HepG2 (cell line): ENCODE measurements around the gene NCF4. TPM values are rescaled to one million over a fixed set of nuclear protein-coding genes. Genes with fewer than 3 reads are reported as not detected.

Source experiments
- ATAC-seq: fragments of 200-7000 bp; cut with Tn5 transposase; 3 replicates; pipeline ENCODE4 v1.9.1; 2020; ENCODE audit warnings: mild to moderate bottlenecking, moderate library complexity
- BruUV-seq: library from RNA; stranded (reverse); fragments of 400-500 nt; replicated peaks from 2 replicates; lab custom pipeline; 2021; lab: Mats Ljungman, UMichigan
- CTCF ChIA-PET: fragments of 300-600 bp; formaldehyde crosslinking; extraction: SDS; loops from one replicate; lab custom pipeline; 2021; ENCODE audit warnings: low total read pairs, inconsistent platforms, low intra/inter-chr PET ratio; lab: Yijun Ruan, JAX
- POLR2A ChIA-PET: fragments of 350-600 bp; sonication (Branson Sonifier 250); formaldehyde crosslinking; loops from one replicate; lab custom pipeline; 2020; ENCODE audit warnings: antibody characterized with exemption, inconsistent platforms; lab: Yijun Ruan, JAX
- DNase-seq: peaks from one replicate; pipeline ENCODE4 v3.0.0-alpha.2; 2015; ENCODE audit warnings: low spot score
- FAIRE-seq: peaks from 3 replicates; lab custom pipeline; 2011; peaks lifted over from hg19 to GRCh38; lab: Jason Lieb, UNC
- H2AFZ ChIP-seq: one replicate; pipeline ENCODE4 v1.6.1; 2011; ENCODE audit warnings: low read length, inconsistent platforms
- H3K27ac ChIP-seq: fragments of 300-600 bp; 3 replicates; pipeline ENCODE4 v1.8.0; 2011; ENCODE audit warnings: mixed run types, mild to moderate bottlenecking, mixed read lengths, low read length, inconsistent platforms; ENCODE audit not compliant: insufficient read depth; ENCODE audit errors: extremely low read length
- H3K27me3 ChIP-seq, 2 experiments: fragments of 200-600 bp in 1 of 2; 2 replicates in 1 of 2; 3 replicates in 1 of 2; pipeline versions ENCODE4 v1.6.0 to v1.8.0; 2011; ENCODE audit warnings: low read length in 2 of 2, mild to moderate bottlenecking in 2 of 2, moderate library complexity in 2 of 2, inconsistent platforms in 1 of 2; ENCODE audit not compliant: insufficient read depth in 2 of 2, control insufficient read depth in 1 of 2
- H3K36me3 ChIP-seq, 2 experiments: fragments of 200-600 bp in 1 of 2; replicated peaks in 1 of 2; 2 replicates in 1 of 2; 3 replicates in 1 of 2; pipeline versions ENCODE4 v1.5.1 to v1.8.0; 2011; ENCODE audit warnings: low read length in 2 of 2, inconsistent platforms in 1 of 2; ENCODE audit not compliant: insufficient read depth in 2 of 2, control insufficient read depth in 1 of 2
- H3K4me1 ChIP-seq: 2 replicates; pipeline ENCODE4 v1.5.1; 2012; ENCODE audit warnings: low read length, inconsistent platforms; ENCODE audit not compliant: insufficient read depth
- H3K4me2 ChIP-seq: 2 replicates; pipeline ENCODE4 v1.6.0; 2011; ENCODE audit warnings: low read depth, low read length, inconsistent platforms
- H3K4me3 ChIP-seq, 3 experiments: fragments of 200-600 bp in 1 of 3; sonication (generic), shearing (Covaris generic) in 1 of 3; replicated peaks in 1 of 3; 2 replicates each; pipeline ENCODE4 v1.5.1; 2011 to 2016; ENCODE audit warnings: low read length in 3 of 3, inconsistent platforms in 2 of 3, low read depth in 2 of 3, mild to moderate bottlenecking in 2 of 3, control low read depth in 1 of 3, mixed read lengths in 1 of 3; ENCODE audit not compliant: insufficient read depth in 1 of 3
- H3K79me2 ChIP-seq: one replicate; pipeline ENCODE4 v1.6.1; 2011; ENCODE audit warnings: low read length, inconsistent platforms; ENCODE audit not compliant: insufficient read depth
- H3K9ac ChIP-seq: 2 replicates; pipeline ENCODE4 v1.6.0; 2011; ENCODE audit warnings: mild to moderate bottlenecking, low read depth, low read length, inconsistent platforms; ENCODE audit not compliant: insufficient read depth
- H3K9me3 ChIP-seq: 2 replicates; pipeline ENCODE4 v1.5.1; 2012; ENCODE audit warnings: mild to moderate bottlenecking, low read length
- H4K20me1 ChIP-seq: 2 replicates; pipeline ENCODE4 v1.6.0; 2011; ENCODE audit warnings: inconsistent platforms, mild to moderate bottlenecking, low read length, moderate library complexity; ENCODE audit not compliant: insufficient read depth
- BHLHE40 ChIP-seq: IDR thresholded peaks from 2 replicates; pipeline ENCODE4 v1.6.1; 2011; ENCODE audit warnings: low read length, improper control_type of control experiment
- EZH2 ChIP-seq: conservative IDR thresholded peaks from 2 replicates; pipeline ENCODE4 v1.6.1; 2012; ENCODE audit warnings: mild to moderate bottlenecking, low read depth, low read length, moderate library complexity
- ZNF12 ChIP-seq: sonication (generic); formaldehyde crosslinking; IDR thresholded peaks from 2 replicates; pipeline ENCODE4 v1.5.0; 2020; ENCODE audit warnings: missing genetic modification reagents
- WGBS: methylation state at CpG from one replicate; pipeline ENCODE4 v1.1.6; 2017; ENCODE audit warnings: low lambda C conversion rate; 5-methylcytosine and 5-hydroxymethylcytosine counted together
- in situ Hi-C: cut with HindIII; loops from 2 replicates; pipeline ENCODE4 v1.10.0; 2017; ENCODE audit warnings: low pct_unique_long_range_greater_than_20kb; ENCODE audit not compliant: extremely low pct_ligation_motif_present
- intact Hi-C: fragments of 100-400 bp; cut with micrococcal nuclease; formaldehyde crosslinking; loops from one replicate; pipeline ENCODE4 v1.10.0; 2022; ENCODE audit not compliant: unreplicated experiment
- polyA plus RNA-seq, 8 experiments: library from polyadenylated mRNA; depleted of rRNA in 3 of 8; stranded (reverse) in 7 of 8; unstranded in 1 of 8; fragments of >200 nt; fragmentation: Illumina TruSeq in 4 of 8; extraction: Trizol in 4 of 8; gene quantifications; 2 replicates each; pipeline versions ENCODE4 v1.2.1 to v1.2.3, GENCODE V29; 2011 to 2016; ENCODE audit warnings: low read depth in 4 of 8, missing spikeins in 1 of 8, mixed read lengths in 1 of 8; ENCODE audit not compliant: insufficient read depth in 1 of 8
- total RNA-seq, 5 experiments: library from RNA; depleted of rRNA; stranded (reverse); fragments of >200 nt; fragmentation: Illumina TruSeq; extraction: Trizol; gene quantifications; 2 replicates each; pipeline ENCODE4 v1.2.3, GENCODE V29; 2016; ENCODE audit warnings: low read depth in 1 of 5
- TF ChIP-seq, protein P1 (sequence below): IDR thresholded peaks from 2 replicates; pipeline ENCODE4 v1.6.1; 2016; ENCODE audit warnings: missing biosample characterization, missing genetic modification reagents, low read depth

NCF4 gene
- total and polyA plus RNA-seq, 2 of the 13 experiments (the other 11 are each of a cell fraction or from before 2014, with no cell fraction given), result not detected

- intact Hi-C loops (no loop called here), in situ Hi-C loops (no loop called here)
- Histone ChIP-seq H3K4me1 (peaks cover 11% of the 10 kb centered on the region), H3K36me3 (no peaks in the 10 kb centered on the region), H3K9me3 (no peaks in the 10 kb centered on the region), H3K9ac (no peak overlapping the region), H3K4me3 (no peak overlapping the region), H3K27ac (no peak overlapping the region), H4K20me1 (no peaks in the 10 kb centered on the region), H3K79me2 (no peaks in the 10 kb centered on the region), H2AFZ (no peak overlapping the region), H3K27me3 (peaks cover 1 to 3% of the 10 kb centered on the region in 2 experiments; a peak in 2 of 5 replicates), H3K4me2 (no peak overlapping the region)
- TF ChIP-seq EZH2, result no peak
- no peak for TF ChIP-seq BHLHE40
- POLR2A ChIA-PET, result no interaction called here
- FAIRE-seq, result no peak
- ATAC-seq, result no peak
- DNase-seq, result no peak
- CTCF ChIA-PET, result no interaction called here
- WGBS, result 16% methylated on average over 3 of the region's 3 CpGs
- no TSS peak for BruUV-seq
These were observed 29.1 kb upstream of the NCF4 start for GRCh38 chr22:36831717-36832116.

GRCh38 chr22:36833073-36833472, 27.7 kb upstream of the NCF4 start:
- ATAC-seq, result no peak
- in situ Hi-C loops, result no loop called here

More at GRCh38 chr22:36833073-36833472, 27.7 kb upstream of the NCF4 start:
- ChIA-PET POLR2A (no interaction called here), CTCF (no interaction called here)
- Histone ChIP-seq H2AFZ (no peak overlapping the region), H3K27ac (no peak overlapping the region), H3K4me3 (no peak overlapping the region), H3K27me3 (peaks cover 1 to 3% of the 10 kb centered on the region in 2 experiments; a peak in 2 of 5 replicates), H4K20me1 (no peaks in the 10 kb centered on the region), H3K9me3 (no peaks in the 10 kb centered on the region), H3K36me3 (no peaks in the 10 kb centered on the region), H3K4me1 (peaks cover 11% of the 10 kb centered on the region), H3K79me2 (no peaks in the 10 kb centered on the region), H3K4me2 (no peak overlapping the region), H3K9ac (no peak overlapping the region)
- TF ChIP-seq, protein P1, sequence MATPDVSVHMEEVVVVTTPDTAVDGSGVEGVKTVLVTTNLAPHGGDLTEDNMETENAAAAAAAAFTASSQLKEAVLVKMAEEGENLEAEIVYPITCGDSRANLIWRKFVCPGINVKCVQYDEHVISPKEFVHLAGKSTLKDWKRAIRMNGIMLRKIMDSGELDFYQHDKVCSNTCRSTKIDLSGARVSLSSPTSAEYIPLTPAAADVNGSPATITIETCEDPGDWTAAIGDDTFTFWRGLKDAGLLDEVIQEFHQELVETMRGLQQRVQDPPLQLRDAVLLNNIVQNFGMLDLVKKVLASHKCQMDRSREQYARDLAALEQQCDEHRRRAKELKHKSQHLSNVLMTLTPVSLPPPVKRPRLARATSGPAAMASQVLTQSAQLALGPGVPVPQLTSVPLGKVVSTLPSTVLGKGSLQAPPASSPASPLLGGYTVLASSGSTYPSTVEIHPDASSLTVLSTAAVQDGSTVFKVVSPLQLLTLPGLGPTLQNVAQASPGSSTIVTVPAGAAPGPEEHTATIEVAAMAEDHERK (CRISPR knock-in tag), result no peak
- peak; percentile 89 for TF ChIP-seq ZNF12 (CRISPR knock-in tag)
- no peak for FAIRE-seq
- intact Hi-C loops, result no loop called here
- no TSS peak for BruUV-seq
- DNase-seq, result no peak
- WGBS, result 4% methylated on average over 3 of the region's 3 CpGs
